Left lung (tissue), 10 donors: ENCODE results near the gene A2ML1. TPM values are rescaled to one million over a fixed set of nuclear protein-coding genes. Genes with fewer than 3 reads are reported as not detected.
A peak's percentile ranks its signal among the peaks of the same experiment; 100 is the strongest.

ENCODE experiments used
- ATAC-seq: fragments of 200-7000 bp; cut with Tn5 transposase; one replicate; pipeline ENCODE4 v1.9.1; 2020; ENCODE audit warnings: moderate library complexity
- DNase-seq, 4 donors: peaks; one replicate each; pipeline ENCODE4 v3.0.0-alpha.2; 2013 to 2020
- H3K27ac ChIP-seq, 2 donors: fragments of 200-600 bp; sonication (generic) in 1 of 2; one replicate each; pipeline versions ENCODE4 v1.5.0 to v1.8.0; 2020 to 2021
- H3K27me3 ChIP-seq, 2 donors: fragments of 200-600 bp; sonication (generic) in 1 of 2; one replicate each; pipeline versions ENCODE4 v1.5.0 to v1.8.0; 2020 to 2021
- H3K36me3 ChIP-seq, 2 donors: fragments of 200-600 bp; sonication (generic) in 1 of 2; one replicate each; pipeline versions ENCODE4 v1.5.0 to v1.8.0; 2020 to 2021
- H3K4me1 ChIP-seq, 2 donors: fragments of 200-600 bp; one replicate each; pipeline ENCODE4 v1.8.0; 2021
- H3K4me3 ChIP-seq, 2 donors: fragments of 200-600 bp; sonication (generic) in 1 of 2; one replicate each; pipeline versions ENCODE4 v1.5.0 to v1.8.0; 2020 to 2021; ENCODE audit warnings: mild to moderate bottlenecking in 1 of 2
- H3K9me3 ChIP-seq, 2 donors: fragments of 200-600 bp; sonication (generic) in 1 of 2; one replicate each; pipeline versions ENCODE4 v1.5.0 to v1.8.0; 2020 to 2021
- CTCF ChIP-seq, 2 donors: fragments of 200-600 bp; sonication (generic) in 1 of 2; IDR thresholded peaks; one replicate each; pipeline versions ENCODE4 v1.5.0 to v1.8.0; 2021; ENCODE audit warnings: antibody characterized with exemption in 2 of 2
- intact Hi-C, 2 donors: fragments of 100-400 bp; cut with DNase I; formaldehyde crosslinking; loops; one replicate each; pipeline versions ENCODE4 v1.11.2 to v1.14.2; 2022
- polyA plus RNA-seq, 6 donors: library from polyadenylated mRNA; unstranded; fragments of 120-200 nt; gene quantifications; one replicate each; pipeline ENCODE4 v1.2.1, GENCODE V29; 2013; ENCODE audit not compliant: insufficient read length in 6 of 6
- total RNA-seq, 2 donors: library from RNA; stranded (reverse); fragmentation: NEBNext Ultra II Directional; extraction: Animal tissue kit (Norgen Biotek cat#: 25700); gene quantifications; one replicate each; pipeline ENCODE4 v1.2.1, GENCODE V29; 2021
- donor health status: DM: no; HTN: yes; CAD: no.
- donor health status: DM: no; HTN: no; CAD: no.

Gene A2ML1
- total and polyA plus RNA-seq, 8 donors = 0.72 to 0.94 (median 0.89) TPM; not detected in 2

GRCh38 chr12:8837291-8837690 lies 14.9 kb downstream of the A2ML1 start:
- H3K27me3 ChIP-seq = peaks cover 0 to 11% of the 10 kb centered on the region in 2 donors
- no peak for TF ChIP-seq CTCF (IDR thresholded peaks at IDR 0.05)

GRCh38 chr12:8840321-8840720 lies 17.9 kb downstream of the A2ML1 start:
- TF ChIP-seq CTCF (IDR thresholded peaks at IDR 0.05) = no peak
- intact Hi-C loops = no loop called here
- Histone ChIP-seq H3K4me3 (no peak overlapping the region), H3K9me3 (no peaks in the 10 kb centered on the region), H3K4me1 (no peaks in the 10 kb centered on the region), H3K27me3 (peaks cover 0 to 11% of the 10 kb centered on the region in 2 donors), H3K27ac (no peak overlapping the region), H3K36me3 (no peaks in the 10 kb centered on the region)
- no peak for ATAC-seq
- no peak for DNase-seq

More at GRCh38 chr12:8837291-8837690, 14.9 kb downstream of the A2ML1 start:
- H3K4me1 ChIP-seq = no peaks in the 10 kb centered on the region
- intact Hi-C loops = no loop called here
- no peak for DNase-seq
- H3K4me3 ChIP-seq = no peak overlapping the region
- H3K9me3 ChIP-seq = no peaks in the 10 kb centered on the region
- no peak overlapping the region for H3K27ac ChIP-seq
- ATAC-seq = no peak
- no peaks in the 10 kb centered on the region for H3K36me3 ChIP-seq

- no peak for TF ChIP-seq CTCF (IDR thresholded peaks at IDR 0.05)
- H3K4me1 ChIP-seq = no peaks in the 10 kb centered on the region
- no peak overlapping the region for H3K4me3 ChIP-seq
- H3K27ac ChIP-seq = no peak overlapping the region
- H3K9me3 ChIP-seq = no peaks in the 10 kb centered on the region
- ATAC-seq (no peak), DNase-seq (no peak)
- intact Hi-C loops = no loop called here
- no peaks in the 10 kb centered on the region for H3K36me3 ChIP-seq
- H3K27me3 ChIP-seq = peaks cover 0 to 11% of the 10 kb centered on the region in 2 donors
Measured at GRCh38 chr12:8840938-8841633, 18.7 kb downstream of the A2ML1 start.

- H3K4me1 ChIP-seq = no peaks in the 10 kb centered on the region
- no peak for ATAC-seq
- H3K27me3 ChIP-seq = peaks cover 0 to 11% of the 10 kb centered on the region in 2 donors
- no peaks in the 10 kb centered on the region for H3K9me3 ChIP-seq
- H3K36me3 ChIP-seq = no peaks in the 10 kb centered on the region
- no peak for TF ChIP-seq CTCF (IDR thresholded peaks at IDR 0.05)
- DNase-seq = no peak
- intact Hi-C loops = no loop called here
- H3K27ac ChIP-seq = no peak overlapping the region
- no peak overlapping the region for H3K4me3 ChIP-seq
Measured at GRCh38 chr12:8841778-8842177, 19.4 kb downstream of the A2ML1 start.

GRCh38 chr12:8844665-8845064 lies 22.2 kb downstream of the A2ML1 start:
- ATAC-seq (peak; percentile 74), DNase-seq (peak in 1 of 4 donors; percentile 32)
- no peaks in the 10 kb centered on the region for H3K4me1 ChIP-seq
- TF ChIP-seq CTCF (IDR thresholded peaks at IDR 0.05) = no peak
- H3K9me3 ChIP-seq = no peaks in the 10 kb centered on the region
- intact Hi-C loops = no loop called here
- no peak overlapping the region for H3K27ac ChIP-seq
- no peaks in the 10 kb centered on the region for H3K36me3 ChIP-seq
- H3K4me3 ChIP-seq = no peak overlapping the region
- no peaks in the 10 kb centered on the region for H3K27me3 ChIP-seq
